SK-N-MC (cell line): ENCODE results near the gene MRPL41.

ENCODE experiments used
- EZH2 ChIP-seq: fragments of 200-600 bp; sonication (generic); IDR thresholded peaks from one replicate; pipeline ENCODE4 v1.6.1; 2017; ENCODE audit warnings: antibody characterized with exemption
- POLR2AphosphoS5 ChIP-seq: IDR thresholded peaks from 2 replicates; pipeline ENCODE4 v1.6.1; 2012; ENCODE audit warnings: mild to moderate bottlenecking, low read depth, low read length, borderline replicate concordance

GRCh38 chr9:137590469-137591383, 39.0 kb downstream of the MRPL41 start, which contains the start of gene ZMYND19:
- peak; percentile 79 for TF ChIP-seq POLR2AphosphoS5
- TF ChIP-seq EZH2, result no peak
